GM19193 (cell line): Measurements from ENCODE around the gene FAM149B1.

Experiments used
- POLR2A ChIP-seq: IDR thresholded peaks from 4 replicates; pipeline ENCODE4 v1.6.1; 2011; ENCODE audit not compliant: insufficient read depth, insufficient read length; ENCODE audit errors: extremely low read depth

FAM149B1 gene

DNA sequence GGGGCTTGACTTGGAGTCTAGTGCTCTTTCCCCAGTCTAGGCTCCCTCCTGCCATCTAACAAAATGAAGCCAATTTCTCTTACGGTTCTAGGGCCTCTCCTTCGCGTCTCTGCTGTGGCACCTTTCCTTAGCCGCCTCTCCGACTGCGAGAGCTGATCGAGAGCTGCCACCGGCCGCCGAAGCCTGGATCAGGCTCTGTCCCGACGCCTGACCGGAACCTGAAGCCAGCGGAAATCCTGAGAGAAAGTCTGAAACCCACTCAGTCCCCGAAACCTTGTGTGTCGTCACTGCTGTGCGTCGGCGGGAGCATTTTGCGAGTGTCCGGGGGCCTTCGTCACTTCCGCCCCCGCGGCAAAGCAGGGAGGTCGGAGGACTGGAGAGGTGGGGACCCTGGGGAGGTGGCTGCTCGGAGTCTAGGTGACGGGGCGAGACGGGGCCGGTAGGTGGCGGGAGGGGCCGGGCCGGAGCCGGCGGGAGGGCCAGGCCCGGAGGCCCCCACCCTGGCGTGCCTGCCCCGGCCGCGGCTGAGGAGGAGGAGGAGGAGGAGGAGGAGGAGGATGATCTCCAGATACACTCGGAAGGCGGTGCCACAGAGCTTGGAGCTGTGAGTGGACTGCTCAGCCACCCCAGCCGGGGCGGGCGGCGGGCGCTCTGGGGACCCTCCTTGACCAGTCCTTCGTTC is at the start of gene FAM149B1, which contains the start of gene ECD:
FAM149B1 (plus strand) TSS at position 337 of the 682 bp plus-strand sequence; CDS start at position 558, 221 bp downstream.
ECD (minus strand) TSS at position 226 of the 682 bp plus-strand sequence. CDS start 4,071 bp downstream, outside the sequence.
- TF ChIP-seq POLR2A, result peak; percentile 95

GRCh38 chr10:73119457-73119856 is 48.5 kb upstream of the FAM149B1 start:
- TF ChIP-seq POLR2A, result no peak

- TF ChIP-seq POLR2A, result no peak
Observed at GRCh38 chr10:73119952-73120351, 48.0 kb upstream of the FAM149B1 start.

DNA sequence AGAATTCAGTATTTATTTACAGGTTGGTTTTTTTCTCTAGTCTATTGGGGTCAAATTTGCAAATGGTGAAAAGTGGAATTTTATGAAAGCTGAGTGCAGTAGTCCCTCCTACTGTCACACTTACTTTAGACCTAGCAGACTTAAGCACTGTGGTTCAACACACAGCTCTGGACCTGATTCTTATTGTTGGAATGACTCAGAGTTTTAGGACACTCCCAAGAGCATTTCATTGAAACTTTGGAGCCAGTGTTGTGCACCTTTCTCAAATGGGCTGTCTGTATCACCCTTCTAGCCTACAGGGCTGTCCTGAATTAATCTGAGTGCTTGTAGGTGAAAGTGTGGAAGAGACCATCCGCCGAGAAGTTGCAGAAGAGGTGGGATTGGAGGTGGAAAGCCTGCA is 41.6 kb upstream of the FAM149B1 start:
- no peak for TF ChIP-seq POLR2A

GRCh38 chr10:73131301-73131700 is 36.6 kb upstream of the FAM149B1 start:
- no peak for TF ChIP-seq POLR2A

GRCh38 chr10:73131913-73132686 is 35.8 kb upstream of the FAM149B1 start:
- TF ChIP-seq POLR2A, result no peak

GRCh38 chr10:73134727-73135126 is 33.2 kb upstream of the FAM149B1 start:
- TF ChIP-seq POLR2A, result no peak

DNA sequence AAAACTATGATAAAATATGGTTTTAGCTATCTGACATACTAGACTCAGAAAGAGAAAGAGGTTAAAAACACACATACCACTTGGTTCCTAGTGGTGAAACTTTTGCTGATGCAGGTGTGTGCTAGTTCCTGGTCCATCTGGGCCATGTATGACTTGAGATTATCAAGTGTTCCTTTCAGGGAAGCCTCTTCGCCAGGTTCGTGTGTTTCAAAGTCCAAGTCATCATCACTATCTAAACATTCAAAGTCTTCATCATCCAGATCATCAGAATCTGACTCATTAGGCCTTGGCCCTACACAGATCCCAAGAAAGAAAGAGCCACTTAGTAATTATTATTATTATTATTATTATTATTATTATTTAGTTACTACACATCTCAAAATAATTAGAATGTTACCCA is 31.3 kb upstream of the FAM149B1 start:
- TF ChIP-seq POLR2A, result no peak

DNA sequence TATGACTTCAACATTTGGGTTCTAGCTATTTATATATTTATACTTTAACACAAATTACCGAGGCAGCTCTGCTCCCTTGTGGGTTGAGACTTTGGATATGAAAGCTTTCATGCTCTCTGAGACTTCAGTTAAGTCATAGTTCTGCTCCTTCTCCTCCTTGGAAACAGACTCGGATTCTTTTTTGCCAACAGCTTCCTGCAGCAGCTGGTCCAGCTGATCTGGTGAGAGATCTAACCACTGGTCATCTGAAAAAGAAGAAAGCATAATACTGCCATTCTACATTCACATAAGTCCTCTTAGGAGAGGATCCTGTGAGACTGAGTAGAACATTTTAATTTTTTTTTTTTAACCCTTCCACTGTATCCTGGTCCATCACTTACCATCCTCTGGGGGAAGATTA is 28.7 kb upstream of the FAM149B1 start:
- TF ChIP-seq POLR2A, result no peak

GRCh38 chr10:73141603-73142002 is 26.3 kb upstream of the FAM149B1 start:
- TF ChIP-seq POLR2A, result no peak

GRCh38 chr10:73152009-73152408 is 15.9 kb upstream of the FAM149B1 start:
- TF ChIP-seq POLR2A, result no peak

GRCh38 chr10:73156054-73156453 is 11.9 kb upstream of the FAM149B1 start:
- TF ChIP-seq POLR2A, result no peak

DNA sequence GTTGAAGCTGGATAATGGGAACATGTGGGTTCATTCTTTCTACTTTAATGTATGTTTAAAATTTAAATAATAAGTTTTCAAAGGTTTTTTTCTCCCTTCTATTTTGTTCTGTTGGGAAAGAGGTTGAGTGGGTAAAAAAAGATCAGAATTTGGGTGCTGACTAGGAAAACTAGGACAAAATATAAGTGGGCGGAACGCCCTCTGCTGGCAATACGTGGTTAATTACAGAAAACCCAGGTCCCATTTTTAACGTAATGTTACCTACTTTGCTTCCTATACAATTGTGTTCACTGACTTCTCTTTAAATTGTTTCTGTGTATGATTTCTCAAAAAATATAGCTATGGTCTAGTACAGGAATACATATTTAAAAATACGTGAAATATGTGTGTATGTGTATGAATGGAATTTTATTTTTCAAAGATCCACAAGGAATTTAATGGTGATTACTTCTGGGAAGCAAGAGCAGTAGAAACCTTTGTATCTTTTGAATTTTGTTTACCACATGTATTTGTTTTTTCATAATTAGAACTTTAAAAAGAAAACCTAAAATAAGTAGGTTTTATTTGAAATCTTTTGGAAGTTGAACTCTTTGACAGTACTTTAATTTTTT is 8.8 kb upstream of the FAM149B1 start:
- TF ChIP-seq POLR2A, result no peak

DNA sequence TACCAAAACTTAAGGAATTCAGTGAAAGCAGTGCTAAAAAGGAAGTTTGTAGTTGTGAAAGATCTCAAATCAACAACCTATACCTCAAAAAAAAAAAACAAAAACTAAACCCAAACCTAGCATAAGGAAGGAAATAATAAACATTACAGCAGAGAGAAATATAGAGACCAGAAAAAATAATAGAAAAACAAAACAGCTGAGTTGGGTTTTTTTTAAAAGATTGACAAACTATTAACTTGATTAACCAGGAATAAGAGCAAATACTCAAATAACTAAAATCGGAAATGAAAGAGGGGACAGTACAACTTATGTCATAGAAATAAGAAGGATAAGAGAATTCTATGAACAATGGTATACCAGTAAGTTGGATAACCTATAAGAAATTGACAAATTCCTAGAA is 6.8 kb upstream of the FAM149B1 start:
- TF ChIP-seq POLR2A, result no peak

DNA sequence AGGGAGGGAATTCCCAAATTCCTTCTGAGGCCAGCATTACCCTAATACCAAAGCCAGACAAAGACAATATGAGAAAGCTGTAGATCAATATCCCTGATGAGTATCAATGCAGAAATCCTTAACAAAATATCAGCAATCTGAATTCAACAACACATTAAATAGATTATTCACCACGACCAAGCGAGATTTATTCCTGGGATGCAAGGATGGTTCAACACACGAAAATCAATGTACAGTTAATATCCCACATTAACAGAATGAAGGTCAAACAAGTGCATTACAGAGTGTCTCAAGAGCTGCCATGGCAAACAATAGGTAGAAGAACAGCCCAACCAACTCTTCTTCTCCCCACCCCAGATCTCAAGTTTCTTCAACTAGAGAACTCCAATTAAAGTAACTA is 6.3 kb upstream of the FAM149B1 start:
- no peak for TF ChIP-seq POLR2A

DNA sequence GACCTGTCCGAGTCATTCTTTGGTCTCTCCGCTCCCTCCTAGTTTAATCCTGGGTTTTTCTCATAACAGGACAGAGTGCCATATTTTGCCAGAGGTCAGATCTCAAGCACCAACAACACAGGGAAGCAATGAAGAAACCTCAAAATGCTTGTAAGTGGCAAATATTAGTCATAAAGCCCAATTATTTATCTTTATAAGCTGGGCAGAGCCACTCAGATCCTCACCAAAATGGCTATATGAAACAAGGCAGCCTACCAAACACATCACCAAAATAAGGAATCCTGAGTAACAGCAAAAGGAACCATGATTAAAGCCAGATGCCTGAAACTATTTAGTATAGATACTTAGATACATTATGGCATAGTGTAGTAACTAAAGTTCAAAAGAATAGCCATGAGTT is 4.8 kb upstream of the FAM149B1 start:
- TF ChIP-seq POLR2A, result no peak

DNA sequence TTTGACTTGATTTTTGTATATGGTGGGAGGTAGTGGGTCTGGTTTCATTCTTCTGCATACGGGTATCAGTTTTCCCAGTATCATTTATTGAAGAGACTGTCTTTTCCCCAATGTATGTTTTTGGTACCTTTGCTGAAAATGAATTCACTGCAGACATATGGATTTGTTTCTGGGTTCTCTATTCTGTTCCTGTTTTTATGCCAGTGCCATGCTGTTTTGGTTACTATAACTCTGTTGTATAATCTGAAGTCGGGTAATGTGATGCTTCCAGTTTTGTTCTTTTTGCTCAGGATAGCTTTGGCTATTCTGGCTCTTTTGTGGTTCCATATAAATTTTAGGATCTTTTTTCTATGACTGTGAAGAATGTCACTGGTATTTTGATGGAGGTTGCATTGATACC is 947 bp upstream of the FAM149B1 start:
- no peak for TF ChIP-seq POLR2A

- TF ChIP-seq POLR2A, result no peak
Observed at GRCh38 chr10:73167458-73167782, 499 bp upstream of the FAM149B1 start.
